GM23248 (cell line): Measurements from ENCODE around the gene ZBTB48.

Source experiments
- EZH2 ChIP-seq: fragments of 200-600 bp; sonication (generic); IDR thresholded peaks from 2 replicates; pipeline ENCODE4 v1.6.1; 2018; ENCODE audit warnings: antibody characterized with exemption, mild to moderate bottlenecking; ENCODE audit not compliant: insufficient read depth, poor library complexity, severe bottlenecking
- EZH2phosphoT487 ChIP-seq: fragments of 200-600 bp; sonication (generic); IDR thresholded peaks from 2 replicates; pipeline ENCODE4 v1.6.1; 2018; ENCODE audit warnings: antibody characterized with exemption, moderate library complexity, mild to moderate bottlenecking, low read depth; ENCODE audit not compliant: insufficient read depth

DNA sequence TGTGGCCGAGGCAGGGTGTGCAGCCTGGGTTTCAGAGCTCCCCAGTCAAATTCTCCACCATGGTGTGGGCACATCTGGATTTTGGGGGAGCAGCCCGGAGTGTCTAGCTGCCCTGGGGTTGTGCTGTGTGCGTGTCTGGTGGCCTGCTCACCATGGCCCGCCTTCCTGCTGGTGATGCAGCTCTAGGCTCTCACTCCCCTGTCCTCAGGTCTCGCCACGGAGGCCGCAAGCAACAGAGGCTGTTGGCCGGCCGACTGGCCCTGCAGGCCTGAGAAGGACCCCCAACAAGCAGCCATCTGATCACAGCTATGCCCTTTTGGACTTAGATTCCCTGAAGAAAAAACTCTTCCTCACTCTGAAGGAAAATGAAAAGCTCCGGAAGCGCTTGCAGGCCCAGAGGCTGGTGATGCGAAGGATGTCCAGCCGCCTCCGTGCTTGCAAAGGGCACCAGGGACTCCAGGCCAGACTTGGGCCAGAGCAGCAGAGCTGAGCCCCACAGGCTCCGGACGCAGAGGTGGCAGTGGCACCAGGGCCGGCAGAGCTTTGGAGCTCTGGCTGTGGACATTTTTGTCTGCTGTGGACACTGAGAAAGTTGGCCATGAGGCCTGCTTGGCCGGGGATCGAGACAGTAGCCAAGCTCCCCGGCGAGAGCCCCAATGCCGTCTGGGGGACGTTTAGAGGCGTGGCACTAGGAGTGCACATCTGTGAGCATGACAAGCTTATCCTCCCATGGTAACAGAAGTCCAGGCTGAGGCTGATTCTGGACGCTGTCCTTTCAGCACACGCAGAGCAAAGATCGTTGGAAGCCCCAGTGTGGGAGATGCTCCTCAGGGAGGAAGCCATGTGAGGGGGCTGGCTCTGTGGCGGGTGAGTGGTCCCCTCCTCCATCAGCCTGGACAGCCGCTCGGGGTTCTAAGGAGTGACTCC is 53.1 kb downstream of the ZBTB48 start:
- no peak for TF ChIP-seq EZH2
- TF ChIP-seq EZH2phosphoT487: no peak
